Kidney tubule cell (primary cell): ENCODE data around the gene TUBB4B.
A peak's percentile ranks its signal among the peaks of the same experiment; 100 is the strongest.

ENCODE experiments used
- DNase-seq: peaks from one replicate; pipeline ENCODE4 v3.0.0-alpha.2; 2018; ENCODE audit warnings: low spot score

The TUBB4B gene

GRCh38 chr9:137240841-137241489, at the start of gene TUBB4B:
TUBB4B (plus strand) TSS chr9:137241287; CDS start chr9:137241361, 74 bp downstream.
- DNase-seq = peak; percentile 100

GRCh38 chr9:137191691-137192447, 49.2 kb upstream of the TUBB4B start:
- DNase-seq = no peak

GRCh38 chr9:137192448-137192780, 48.7 kb upstream of the TUBB4B start:
- DNase-seq = no peak

- DNase-seq = no peak
Measured at GRCh38 chr9:137192859-137193258, 48.2 kb upstream of the TUBB4B start.

GRCh38 chr9:137193771-137194170, 47.3 kb upstream of the TUBB4B start:
- DNase-seq = no peak

- DNase-seq = no peak
Measured at GRCh38 chr9:137194388-137194787, 46.7 kb upstream of the TUBB4B start.

- DNase-seq = no peak
Measured at GRCh38 chr9:137194909-137195308, 46.2 kb upstream of the TUBB4B start.

GRCh38 chr9:137195525-137196220, 45.4 kb upstream of the TUBB4B start:
- peak; percentile 47 for DNase-seq

- DNase-seq = peak; percentile 81
Measured at GRCh38 chr9:137198051-137198901, 42.8 kb upstream of the TUBB4B start.

- no peak for DNase-seq
Measured at GRCh38 chr9:137198902-137199283, 42.2 kb upstream of the TUBB4B start.

- no peak for DNase-seq
Measured at GRCh38 chr9:137199411-137200121, 41.5 kb upstream of the TUBB4B start.

GRCh38 chr9:137200311-137201204, 40.5 kb upstream of the TUBB4B start, which contains the start of gene TPRN:
TPRN (minus strand) TSS chr9:137200741; CDS start chr9:137200711, 30 bp downstream.
- peak; percentile 99 for DNase-seq

GRCh38 chr9:137201205-137201868, 39.8 kb upstream of the TUBB4B start:
- DNase-seq = no peak

- no peak for DNase-seq
Measured at GRCh38 chr9:137202966-137203365, 38.1 kb upstream of the TUBB4B start.

- no peak for DNase-seq
Measured at GRCh38 chr9:137204731-137205125, 36.4 kb upstream of the TUBB4B start.

GRCh38 chr9:137205126-137206069, 35.7 kb upstream of the TUBB4B start, which contains the start of the genes NDOR1 and TMEM203:
NDOR1 (plus strand) TSS chr9:137205700; CDS start chr9:137205778, 78 bp downstream.
TMEM203 (minus strand) TSS chr9:137205648; CDS start chr9:137205414, 234 bp downstream.
- peak; percentile 82 for DNase-seq

- DNase-seq = no peak
Measured at GRCh38 chr9:137206602-137207001, 34.5 kb upstream of the TUBB4B start.

GRCh38 chr9:137211532-137211931, 29.6 kb upstream of the TUBB4B start:
- DNase-seq = no peak
